AG09319 (cell line): Measurements from ENCODE around the gene BMP8A.
"Not testable (repeated sequence)": the region's sequence is repeated elsewhere in the genome, so short reads cannot be mapped to it uniquely, and the experiment has no call there.

ENCODE experiments used
- DNase-seq: peaks from one replicate; pipeline ENCODE4 v3.0.0-alpha.2; 2010; ENCODE audit warnings: low read depth; ENCODE audit errors: extremely low read depth
- TF ChIP-seq, protein P1 (sequence below): IDR thresholded peaks from 2 replicates; pipeline ENCODE4 v1.5.1; 2011; ENCODE audit warnings: low read depth, mild to moderate bottlenecking, inconsistent platforms, low read length, moderate library complexity

Gene BMP8A, protein sequence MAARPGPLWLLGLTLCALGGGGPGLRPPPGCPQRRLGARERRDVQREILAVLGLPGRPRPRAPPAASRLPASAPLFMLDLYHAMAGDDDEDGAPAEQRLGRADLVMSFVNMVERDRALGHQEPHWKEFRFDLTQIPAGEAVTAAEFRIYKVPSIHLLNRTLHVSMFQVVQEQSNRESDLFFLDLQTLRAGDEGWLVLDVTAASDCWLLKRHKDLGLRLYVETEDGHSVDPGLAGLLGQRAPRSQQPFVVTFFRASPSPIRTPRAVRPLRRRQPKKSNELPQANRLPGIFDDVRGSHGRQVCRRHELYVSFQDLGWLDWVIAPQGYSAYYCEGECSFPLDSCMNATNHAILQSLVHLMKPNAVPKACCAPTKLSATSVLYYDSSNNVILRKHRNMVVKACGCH

DNA sequence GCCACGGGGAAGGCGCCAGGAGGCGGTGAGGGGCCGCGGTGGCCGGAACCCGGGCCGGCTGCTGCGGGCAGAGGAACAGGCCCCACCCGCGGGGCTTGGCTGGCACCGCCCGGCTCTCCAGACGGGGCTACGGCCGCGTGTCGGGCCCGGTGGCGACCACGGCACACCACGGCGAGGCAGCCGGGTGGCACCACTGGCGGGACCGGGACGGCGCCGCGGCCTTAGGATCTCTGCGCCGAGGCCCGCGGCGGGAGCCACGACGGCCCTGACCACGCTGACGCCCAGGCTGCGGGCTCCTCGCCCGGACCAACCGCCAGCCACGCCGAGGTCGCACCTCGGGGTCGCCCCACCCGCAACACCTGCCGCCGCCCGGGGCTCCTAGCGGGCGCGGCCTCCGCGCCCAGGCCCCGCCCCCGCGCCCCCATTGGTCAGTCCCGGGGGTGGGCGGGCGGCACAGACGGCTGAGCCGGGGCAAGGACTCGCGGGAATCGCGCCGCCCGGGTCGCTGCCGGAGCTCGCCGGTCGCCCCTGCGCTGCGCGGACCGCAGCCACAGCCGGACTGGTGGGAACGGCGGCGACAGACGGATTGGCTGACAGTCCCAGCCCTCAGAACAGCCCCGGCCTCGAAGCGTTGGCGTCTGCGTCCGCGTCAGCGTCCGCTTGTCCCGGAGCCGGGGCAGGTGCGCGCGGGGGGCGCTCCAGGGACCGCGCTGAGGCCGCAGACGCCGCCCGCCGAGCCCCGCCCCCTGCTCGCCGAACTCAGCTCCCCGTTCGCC lies at the start of gene BMP8A:
Gene BMP8A (plus strand): TSS at position 491 of the 776 bp plus-strand sequence. CDS start 356 bp downstream, outside the sequence.
- TF ChIP-seq, protein P1, sequence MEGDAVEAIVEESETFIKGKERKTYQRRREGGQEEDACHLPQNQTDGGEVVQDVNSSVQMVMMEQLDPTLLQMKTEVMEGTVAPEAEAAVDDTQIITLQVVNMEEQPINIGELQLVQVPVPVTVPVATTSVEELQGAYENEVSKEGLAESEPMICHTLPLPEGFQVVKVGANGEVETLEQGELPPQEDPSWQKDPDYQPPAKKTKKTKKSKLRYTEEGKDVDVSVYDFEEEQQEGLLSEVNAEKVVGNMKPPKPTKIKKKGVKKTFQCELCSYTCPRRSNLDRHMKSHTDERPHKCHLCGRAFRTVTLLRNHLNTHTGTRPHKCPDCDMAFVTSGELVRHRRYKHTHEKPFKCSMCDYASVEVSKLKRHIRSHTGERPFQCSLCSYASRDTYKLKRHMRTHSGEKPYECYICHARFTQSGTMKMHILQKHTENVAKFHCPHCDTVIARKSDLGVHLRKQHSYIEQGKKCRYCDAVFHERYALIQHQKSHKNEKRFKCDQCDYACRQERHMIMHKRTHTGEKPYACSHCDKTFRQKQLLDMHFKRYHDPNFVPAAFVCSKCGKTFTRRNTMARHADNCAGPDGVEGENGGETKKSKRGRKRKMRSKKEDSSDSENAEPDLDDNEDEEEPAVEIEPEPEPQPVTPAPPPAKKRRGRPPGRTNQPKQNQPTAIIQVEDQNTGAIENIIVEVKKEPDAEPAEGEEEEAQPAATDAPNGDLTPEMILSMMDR, result no peak
- DNase-seq, result no peak

DNA sequence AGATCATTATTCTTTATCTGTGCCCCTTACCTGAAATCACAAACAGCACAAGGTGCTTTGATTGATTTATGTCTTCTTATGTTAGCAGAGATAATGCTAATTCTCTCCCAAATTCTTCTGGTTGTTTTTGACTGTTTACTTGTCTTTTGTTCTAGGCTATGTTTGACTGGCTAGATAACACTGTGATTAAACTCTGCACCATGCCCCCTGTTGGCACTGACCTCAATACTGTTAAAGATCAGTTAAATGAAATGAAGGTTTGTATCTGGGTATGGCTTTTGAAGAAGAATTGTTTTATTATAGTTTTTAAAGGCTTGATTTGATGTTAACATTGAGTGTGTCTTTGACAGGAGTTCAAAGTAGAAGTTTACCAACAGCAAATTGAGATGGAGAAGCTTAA lies 49.6 kb upstream of the BMP8A start:
- no peak for DNase-seq
- TF ChIP-seq, protein P1, result no peak

DNA sequence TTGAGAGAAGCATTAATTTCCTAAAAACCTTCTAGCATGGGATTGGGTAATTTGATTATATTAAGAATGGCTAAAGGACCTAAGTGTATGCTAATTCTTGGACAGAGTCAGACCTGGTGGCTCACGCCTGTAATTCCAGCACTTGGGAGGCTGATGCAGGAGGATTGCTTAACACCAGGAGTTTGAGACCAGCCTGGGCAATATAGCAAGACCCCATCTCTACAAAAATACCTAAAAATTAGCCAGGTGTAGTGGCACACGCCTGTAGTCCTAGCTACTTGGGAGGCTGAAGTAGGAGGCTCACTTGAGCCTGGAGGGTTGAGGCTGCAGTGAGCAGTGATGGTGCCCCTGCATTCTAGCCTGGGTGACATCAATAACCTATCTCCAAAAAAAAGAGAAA lies 45.9 kb upstream of the BMP8A start:
- no peak for DNase-seq
- TF ChIP-seq, protein P1, result no peak

DNA sequence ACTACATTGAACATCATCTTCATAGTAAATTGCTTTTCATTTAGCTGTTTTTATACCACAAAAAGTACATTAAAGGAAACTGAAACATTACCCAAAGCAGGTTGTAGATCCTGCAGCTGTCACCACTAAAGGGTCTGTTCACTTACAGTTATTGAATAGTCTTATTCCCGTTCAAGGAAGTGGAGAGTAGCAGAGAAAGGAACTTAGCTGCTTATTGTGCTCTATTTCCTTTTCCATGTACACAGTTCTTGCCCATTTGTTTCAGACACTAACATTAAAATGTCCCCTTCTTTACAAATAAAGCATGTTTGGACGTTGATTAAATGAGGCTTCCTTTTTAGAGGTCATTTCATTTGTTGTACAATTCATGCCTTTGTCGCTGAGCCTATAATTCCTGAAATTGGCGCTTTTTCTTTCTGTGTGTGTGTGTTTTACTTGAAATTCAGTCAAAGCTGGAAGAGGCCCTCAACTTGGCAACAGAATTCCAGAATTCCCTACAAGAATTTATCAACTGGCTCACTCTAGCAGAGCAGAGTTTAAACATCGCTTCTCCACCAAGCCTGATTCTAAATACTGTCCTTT lies 44.4 kb upstream of the BMP8A start:
- TF ChIP-seq, protein P1, result no peak
- no peak for DNase-seq

DNA sequence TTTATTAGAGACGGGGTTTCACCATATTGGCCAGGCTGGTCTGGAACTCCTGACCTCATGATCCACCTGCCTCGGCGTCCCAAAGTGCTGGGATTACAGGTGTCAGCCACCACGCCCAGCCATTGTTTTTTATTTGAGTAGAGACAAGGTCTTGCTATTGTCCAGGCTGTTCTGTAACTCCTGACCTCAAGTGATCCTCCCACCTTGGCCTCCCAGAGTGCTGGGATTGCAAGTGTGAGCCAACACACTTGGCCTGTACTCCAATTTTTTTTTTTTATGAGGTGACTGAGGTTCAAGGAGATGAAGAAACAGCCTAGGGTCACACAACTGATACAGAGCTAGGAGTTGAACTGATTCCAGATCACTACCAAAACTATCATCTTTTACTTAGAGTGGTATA lies 41.4 kb upstream of the BMP8A start:
- not testable (repeated sequence) for DNase-seq

DNA sequence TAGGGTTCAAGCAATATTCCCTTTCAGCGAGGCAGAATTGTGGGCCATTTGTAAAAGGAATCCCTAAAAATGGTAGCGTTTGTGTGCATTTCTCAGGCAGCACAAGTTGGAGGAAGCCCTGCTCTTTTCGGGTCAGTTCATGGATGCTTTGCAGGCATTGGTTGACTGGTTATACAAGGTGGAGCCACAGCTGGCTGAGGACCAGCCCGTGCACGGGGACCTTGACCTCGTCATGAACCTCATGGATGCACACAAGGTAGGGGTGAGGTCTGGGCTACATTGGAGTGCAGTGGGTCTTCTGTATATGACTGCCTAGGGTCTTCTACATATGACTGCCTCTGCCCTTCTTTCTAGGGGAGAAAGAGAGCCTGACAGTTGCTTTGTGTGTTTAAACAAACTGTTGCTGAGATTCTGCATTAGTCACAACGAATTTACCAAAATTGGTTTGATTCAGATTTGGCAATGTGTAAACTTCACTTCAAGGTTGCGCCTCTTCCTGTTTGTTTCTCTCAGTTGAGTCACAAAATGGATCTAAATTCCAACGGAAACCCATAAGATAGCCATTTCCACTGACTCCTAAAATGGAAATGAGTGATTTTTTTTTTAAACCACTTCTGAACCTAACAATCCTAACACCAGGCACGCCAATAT lies 40.4 kb upstream of the BMP8A start:
- DNase-seq, result peak; percentile 46
- TF ChIP-seq, protein P1, result no peak

DNA sequence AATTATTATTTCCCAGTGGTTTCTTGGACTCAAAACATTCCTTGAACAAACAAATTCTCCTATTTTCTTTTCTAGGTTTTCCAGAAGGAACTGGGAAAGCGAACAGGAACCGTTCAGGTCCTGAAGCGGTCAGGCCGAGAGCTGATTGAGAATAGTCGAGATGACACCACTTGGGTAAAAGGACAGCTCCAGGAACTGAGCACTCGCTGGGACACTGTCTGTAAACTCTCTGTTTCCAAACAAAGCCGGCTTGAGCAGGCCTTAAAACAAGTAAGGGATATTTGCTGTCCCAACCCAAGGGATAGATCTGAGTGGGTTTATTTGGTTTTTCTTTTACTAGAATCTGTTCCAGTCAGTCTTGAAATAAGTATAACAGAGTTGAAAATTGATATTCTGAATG lies 39.4 kb upstream of the BMP8A start:
- TF ChIP-seq, protein P1, result no peak
- no peak for DNase-seq
